OCI-LY1 (cell line): ENCODE results near the gene BIN2.

Experiments used
- EZH2 ChIP-seq: fragments of 200-600 bp; sonication (generic), shearing (Covaris generic); IDR thresholded peaks from 2 replicates; pipeline ENCODE4 v1.8.0; 2017; ENCODE audit warnings: borderline replicate concordance, mixed run types, mild to moderate bottlenecking, antibody characterized with exemption, low read length, moderate library complexity, mixed read lengths
- TF ChIP-seq, protein P1 (sequence below): fragments of 200-600 bp; sonication (generic), shearing (Covaris generic); IDR thresholded peaks from 2 replicates; pipeline ENCODE4 v1.5.1; 2017; ENCODE audit warnings: mild to moderate bottlenecking, antibody characterized with exemption, low read length, moderate library complexity, mixed read lengths

- TF ChIP-seq, protein P1, sequence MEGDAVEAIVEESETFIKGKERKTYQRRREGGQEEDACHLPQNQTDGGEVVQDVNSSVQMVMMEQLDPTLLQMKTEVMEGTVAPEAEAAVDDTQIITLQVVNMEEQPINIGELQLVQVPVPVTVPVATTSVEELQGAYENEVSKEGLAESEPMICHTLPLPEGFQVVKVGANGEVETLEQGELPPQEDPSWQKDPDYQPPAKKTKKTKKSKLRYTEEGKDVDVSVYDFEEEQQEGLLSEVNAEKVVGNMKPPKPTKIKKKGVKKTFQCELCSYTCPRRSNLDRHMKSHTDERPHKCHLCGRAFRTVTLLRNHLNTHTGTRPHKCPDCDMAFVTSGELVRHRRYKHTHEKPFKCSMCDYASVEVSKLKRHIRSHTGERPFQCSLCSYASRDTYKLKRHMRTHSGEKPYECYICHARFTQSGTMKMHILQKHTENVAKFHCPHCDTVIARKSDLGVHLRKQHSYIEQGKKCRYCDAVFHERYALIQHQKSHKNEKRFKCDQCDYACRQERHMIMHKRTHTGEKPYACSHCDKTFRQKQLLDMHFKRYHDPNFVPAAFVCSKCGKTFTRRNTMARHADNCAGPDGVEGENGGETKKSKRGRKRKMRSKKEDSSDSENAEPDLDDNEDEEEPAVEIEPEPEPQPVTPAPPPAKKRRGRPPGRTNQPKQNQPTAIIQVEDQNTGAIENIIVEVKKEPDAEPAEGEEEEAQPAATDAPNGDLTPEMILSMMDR = no peak
- no peak for TF ChIP-seq EZH2
Measured at GRCh38 chr12:51318846-51319599, 5.0 kb downstream of the BIN2 start.
